Fibroblast of lung (primary cell): ENCODE measurements around the gene FAM117A.

ENCODE experiments used
- EZH2 ChIP-seq: IDR thresholded peaks from 2 replicates; pipeline ENCODE4 v1.5.1; 2012; ENCODE audit warnings: low read length, control low read depth, mild to moderate bottlenecking; ENCODE audit errors: missing control alignments
- TF ChIP-seq, protein P1 (sequence below), 2 donors: IDR thresholded peaks in 1 of 2; conservative IDR thresholded peaks in 1 of 2; 1 replicate in 1 of 2; 2 replicates in 1 of 2; pipeline ENCODE4 v1.5.1; 2011 to 2012; ENCODE audit warnings: low read length in 2 of 2, control low read depth in 1 of 2, inconsistent platforms in 1 of 2, low read depth in 1 of 2, mild to moderate bottlenecking in 1 of 2

DNA sequence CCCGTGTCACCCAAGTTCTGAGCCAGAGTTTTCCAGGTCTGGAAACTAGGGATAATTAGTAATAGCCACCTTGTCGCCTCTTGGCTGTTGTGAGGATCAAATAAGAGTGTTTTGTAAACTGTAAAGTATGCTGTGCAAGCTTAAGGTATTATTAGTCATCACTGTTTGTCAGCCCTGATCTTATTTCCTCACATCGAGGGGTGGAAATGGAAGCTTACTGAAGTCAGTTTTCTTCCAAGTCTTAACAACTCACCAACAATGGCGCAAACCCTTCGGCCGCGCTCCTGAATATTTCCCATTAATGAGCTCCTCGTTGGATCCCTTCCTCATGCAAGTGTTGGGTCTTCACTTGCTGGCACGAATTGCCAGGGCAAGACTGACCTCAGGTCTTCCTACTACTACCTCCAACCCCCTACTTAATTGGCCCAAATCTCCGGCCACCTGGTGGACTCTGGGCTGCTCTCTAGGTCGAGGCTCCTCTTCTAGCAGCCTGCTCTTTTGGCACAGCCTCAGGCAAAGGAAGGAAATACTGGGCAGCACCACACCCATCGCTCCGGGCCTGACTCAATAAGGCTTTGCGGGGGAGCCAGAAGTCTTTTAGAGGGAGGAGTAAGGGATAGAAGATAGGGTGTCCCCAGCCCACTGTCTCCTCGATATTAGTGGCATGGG, 55.3 kb downstream of the FAM117A start:
- TF ChIP-seq, protein P1, sequence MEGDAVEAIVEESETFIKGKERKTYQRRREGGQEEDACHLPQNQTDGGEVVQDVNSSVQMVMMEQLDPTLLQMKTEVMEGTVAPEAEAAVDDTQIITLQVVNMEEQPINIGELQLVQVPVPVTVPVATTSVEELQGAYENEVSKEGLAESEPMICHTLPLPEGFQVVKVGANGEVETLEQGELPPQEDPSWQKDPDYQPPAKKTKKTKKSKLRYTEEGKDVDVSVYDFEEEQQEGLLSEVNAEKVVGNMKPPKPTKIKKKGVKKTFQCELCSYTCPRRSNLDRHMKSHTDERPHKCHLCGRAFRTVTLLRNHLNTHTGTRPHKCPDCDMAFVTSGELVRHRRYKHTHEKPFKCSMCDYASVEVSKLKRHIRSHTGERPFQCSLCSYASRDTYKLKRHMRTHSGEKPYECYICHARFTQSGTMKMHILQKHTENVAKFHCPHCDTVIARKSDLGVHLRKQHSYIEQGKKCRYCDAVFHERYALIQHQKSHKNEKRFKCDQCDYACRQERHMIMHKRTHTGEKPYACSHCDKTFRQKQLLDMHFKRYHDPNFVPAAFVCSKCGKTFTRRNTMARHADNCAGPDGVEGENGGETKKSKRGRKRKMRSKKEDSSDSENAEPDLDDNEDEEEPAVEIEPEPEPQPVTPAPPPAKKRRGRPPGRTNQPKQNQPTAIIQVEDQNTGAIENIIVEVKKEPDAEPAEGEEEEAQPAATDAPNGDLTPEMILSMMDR (conservative IDR thresholded peaks at IDR 0.05 in 1 of 2, IDR thresholded peaks at IDR 0.05 in 1 of 2; ENCODE audit: low read depth in 1 of 2, low read length in 2 of 2), result no peak
- no peak for TF ChIP-seq EZH2
